ENCODE measurements around the gene ERN1. TPM values are rescaled to one million over a fixed set of nuclear protein-coding genes. Genes with fewer than 3 reads are reported as not detected.

The ERN1 gene
- polyA plus RNA-seq, 1 donor from 2014 or later, result 2.3 TPM

DNA sequence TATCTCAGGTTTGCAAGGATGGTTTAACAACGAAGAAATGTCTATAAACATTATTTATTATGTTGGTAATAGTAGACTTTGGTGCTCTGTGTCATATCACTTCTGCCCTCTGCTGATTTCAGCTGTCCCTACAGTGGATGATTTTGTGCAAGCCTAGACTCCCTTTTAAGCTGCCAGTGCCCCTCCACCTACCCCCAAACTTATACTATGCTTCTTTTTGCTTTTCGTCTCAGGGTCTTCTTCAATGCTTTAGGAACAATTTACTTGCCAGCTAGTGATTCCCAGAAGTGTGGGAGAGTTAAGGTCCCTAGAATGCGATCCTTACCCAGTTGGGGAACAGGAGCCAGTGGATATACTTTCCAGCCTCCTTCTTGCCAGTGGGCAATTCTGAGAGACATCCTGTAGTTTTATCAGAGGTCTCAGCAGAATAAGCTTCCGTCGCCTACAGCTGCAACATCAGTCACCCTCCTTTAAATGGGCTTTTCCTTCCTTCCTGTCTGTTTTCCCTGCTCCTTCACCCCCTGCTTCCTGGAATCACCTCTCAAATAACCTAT lies 113.6 kb downstream of the ERN1 start (continued):
- TF ChIP-seq REST (IDR thresholded peaks at IDR 0.05; ENCODE audit: borderline replicate concordance), result no peak

- Histone ChIP-seq H2AFZ (ENCODE audit: low read depth, low read length) (no peak overlapping the region), H3K79me2 (replicated peaks; ENCODE audit: insufficient read depth, low read length) (no peaks in the 10 kb centered on the region), H3K4me3 (ENCODE audit: low read length) (no peak overlapping the region)
These were observed 114.5 kb downstream of the ERN1 start for GRCh38 chr17:64015447-64015846.

More at GRCh38 chr17:64015447-64015846, 114.5 kb downstream of the ERN1 start:
- Histone ChIP-seq H3K9me2 (ENCODE audit: insufficient read depth, low read length) (no peaks in the 10 kb centered on the region), H3K27ac (ENCODE audit: low read length) (no peak overlapping the region), H3F3A (ENCODE audit: insufficient read depth, low read length, poor library complexity, severe bottlenecking) (no peaks in the 10 kb centered on the region), H3K27me3 (ENCODE audit: insufficient read depth, low read depth, low read length) (no peaks in the 10 kb centered on the region), H4K20me1 (ENCODE audit: insufficient read depth) (no peaks in the 10 kb centered on the region), H3K9me3 (ENCODE audit: low read length) (no peaks in the 10 kb centered on the region), H3K9ac (ENCODE audit: low read length) (no peak overlapping the region), H3K36me3 (ENCODE audit: insufficient read depth, low read length) (no peaks in the 10 kb centered on the region), H3K4me2 (ENCODE audit: low read length) (no peak overlapping the region)
- TF ChIP-seq SMC3 (conservative IDR thresholded peaks at IDR 0.05; ENCODE audit: poor library complexity), result no peak
- no peak for TF ChIP-seq EP300 (conservative IDR thresholded peaks at IDR 0.05; ENCODE audit: poor library complexity, severe bottlenecking)
- TF ChIP-seq EZH2 (IDR thresholded peaks at IDR 0.05; ENCODE audit: borderline replicate concordance, insufficient read depth, low read length, poor library complexity, severe bottlenecking), result no peak
- no peak for TF ChIP-seq REST (IDR thresholded peaks at IDR 0.05; ENCODE audit: borderline replicate concordance)
- TF ChIP-seq RAD21 (conservative IDR thresholded peaks at IDR 0.05), result no peak
- no peak for TF ChIP-seq MXI1 (conservative IDR thresholded peaks at IDR 0.05; ENCODE audit: poor library complexity, severe bottlenecking)
- TF ChIP-seq POLR2AphosphoS5 (IDR thresholded peaks at IDR 0.05), result no peak
- TF ChIP-seq, protein P1, sequence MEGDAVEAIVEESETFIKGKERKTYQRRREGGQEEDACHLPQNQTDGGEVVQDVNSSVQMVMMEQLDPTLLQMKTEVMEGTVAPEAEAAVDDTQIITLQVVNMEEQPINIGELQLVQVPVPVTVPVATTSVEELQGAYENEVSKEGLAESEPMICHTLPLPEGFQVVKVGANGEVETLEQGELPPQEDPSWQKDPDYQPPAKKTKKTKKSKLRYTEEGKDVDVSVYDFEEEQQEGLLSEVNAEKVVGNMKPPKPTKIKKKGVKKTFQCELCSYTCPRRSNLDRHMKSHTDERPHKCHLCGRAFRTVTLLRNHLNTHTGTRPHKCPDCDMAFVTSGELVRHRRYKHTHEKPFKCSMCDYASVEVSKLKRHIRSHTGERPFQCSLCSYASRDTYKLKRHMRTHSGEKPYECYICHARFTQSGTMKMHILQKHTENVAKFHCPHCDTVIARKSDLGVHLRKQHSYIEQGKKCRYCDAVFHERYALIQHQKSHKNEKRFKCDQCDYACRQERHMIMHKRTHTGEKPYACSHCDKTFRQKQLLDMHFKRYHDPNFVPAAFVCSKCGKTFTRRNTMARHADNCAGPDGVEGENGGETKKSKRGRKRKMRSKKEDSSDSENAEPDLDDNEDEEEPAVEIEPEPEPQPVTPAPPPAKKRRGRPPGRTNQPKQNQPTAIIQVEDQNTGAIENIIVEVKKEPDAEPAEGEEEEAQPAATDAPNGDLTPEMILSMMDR (IDR thresholded peaks at IDR 0.05; ENCODE audit: poor library complexity, severe bottlenecking), result no peak
- TF ChIP-seq TAF1 (IDR thresholded peaks at IDR 0.05; ENCODE audit: low read depth), result no peak

Measured in neural cell (in vitro differentiated cells).